SU-DHL-6 (cell line): ENCODE data around the gene CHRNB1.

Experiments used
- CTCF ChIP-seq: fragments of 200-600 bp; sonication (generic); IDR thresholded peaks from one replicate; pipeline ENCODE4 v1.5.1; 2017; ENCODE audit warnings: antibody characterized with exemption, mild to moderate bottlenecking, low read length, moderate library complexity; ENCODE audit not compliant: insufficient read depth, poor library complexity, severe bottlenecking
- EZH2phosphoT487 ChIP-seq: fragments of 200-600 bp; sonication (generic), shearing (Covaris generic); conservative IDR thresholded peaks from 2 replicates; pipeline ENCODE4 v1.6.1; 2018; ENCODE audit warnings: mild to moderate bottlenecking, antibody characterized with exemption, low read length, moderate library complexity, mixed read lengths

GRCh38 chr17:7425756-7426155 is 19.1 kb upstream of the CHRNB1 start:
- no peak for TF ChIP-seq CTCF
- TF ChIP-seq EZH2phosphoT487: no peak
